ENCODE data around the gene TMA7B. TPM values are rescaled to one million over a fixed set of nuclear protein-coding genes. Genes with fewer than 3 reads are reported as not detected.
A peak's percentile ranks its signal among the peaks of the same experiment; 100 is the strongest.

TMA7B gene
- total and polyA plus RNA-seq, 4 experiments from 2014 or later = 3.3 to 10.2 (median 9.3) TPM; not detected in 1

DNA sequence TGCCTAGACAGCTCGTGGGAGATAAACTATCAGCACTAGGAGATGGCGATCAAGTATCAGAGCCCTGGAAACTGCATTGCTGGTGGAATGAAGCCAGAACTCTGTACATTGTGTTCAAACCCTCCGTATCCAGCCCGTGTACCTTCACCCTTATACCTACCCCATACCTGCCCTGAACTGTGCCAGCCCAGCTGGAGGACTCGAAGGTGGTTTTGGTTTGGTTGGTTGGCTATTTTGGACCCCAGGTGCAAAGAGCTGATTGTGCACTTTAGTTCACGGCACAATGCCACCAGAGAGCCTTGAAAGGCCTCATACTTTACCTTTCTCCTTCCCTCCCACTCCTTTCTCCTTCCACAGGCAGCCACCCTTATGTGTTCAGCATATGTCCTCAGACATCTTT is 50.5 kb downstream of the TMA7B start:
- Mint-ChIP-seq H3K36me3 (no peaks in the 10 kb centered on the region), H3K9me3 (no peaks in the 10 kb centered on the region)
- POLR2A ChIA-PET (ENCODE audit: partially characterized antibody) = interaction anchor here (1.6 kb wide), 1 partner anchor 32 kb away, joined by 3 read pairs; no protein-coding TSS in a partner anchor

More for the DNA sequence above, 50.5 kb downstream of the TMA7B start:
- Histone ChIP-seq H3K4me1 (ENCODE audit: insufficient read depth, low read length) (peaks cover 10% of the 10 kb centered on the region), H3K27me3 (ENCODE audit: insufficient read depth, low read length) (peaks cover 5% of the 10 kb centered on the region), H3K27ac (ENCODE audit: low read depth, low read length) (no peak overlapping the region), H3K36me3 (ENCODE audit: insufficient read depth, low read length) (no peaks in the 10 kb centered on the region), H3K4me3 (ENCODE audit: low read length in 2 of 2) (no peak overlapping the region), H3K9me3 (ENCODE audit: control insufficient read depth in 1 of 2, low read length in 2 of 2) (no peaks in the 10 kb centered on the region)
- CTCF ChIA-PET (ENCODE audit: partially characterized antibody) = interaction anchor here (0.9 to 2.3 kb wide), 3 partner anchors 14 to 476 kb away, joined by 3 to 17 read pairs (median 3); no protein-coding TSS in a partner anchor
- intact Hi-C loops (cut with micrococcal nuclease) = no loop called here
- Mint-ChIP-seq H3K4me3 (no peak overlapping the region), H3K27ac (peak overlapping the region in 1 of 7 donors; percentile 40), H3K4me1 (peaks cover 2 to 13% (median 12%) of the 10 kb centered on the region in 4 donors), H3K27me3 (peaks cover 9 to 34% of the 10 kb centered on the region in 2 donors)
- no peak for DNase-seq

Other genes with a start within 250 kb of the TMA7B start
- gene ENTHD1, start 66.6 kb upstream of the TMA7B start, total RNA-seq = under 1 TPM; 0.26 to 0.47 TPM
- under 1 TPM; 0.10 to 0.14 TPM for gene ENTHD1, start 66.6 kb upstream of the TMA7B start, polyA plus RNA-seq
- gene GRAP2, start 59.3 kb upstream of the TMA7B start, total RNA-seq = 100 to 1,000 TPM; 134 to 140 TPM
- gene GRAP2, start 59.3 kb upstream of the TMA7B start, polyA plus RNA-seq = 10 to 100 TPM; 53.1 to 86.7 TPM
- under 1 TPM in 1 of 2 experiments, not detected in 1; 0.29 TPM for gene FAM83F, start 34.6 kb downstream of the TMA7B start, total RNA-seq
- not detected for gene FAM83F, start 34.6 kb downstream of the TMA7B start, polyA plus RNA-seq
- gene TNRC6B, start 217.5 kb downstream of the TMA7B start, total RNA-seq = 100 to 1,000 TPM; 137 to 155 TPM
- 100 to 1,000 TPM in 1 of 2 donors, 10 to 100 TPM in 1; 27.3 to 109 TPM for gene TNRC6B, start 217.5 kb downstream of the TMA7B start, polyA plus RNA-seq

All from CD4-positive, alpha-beta memory T cell (primary cell).